Gastrocnemius medialis (tissue), 4 donors: ENCODE measurements around the gene DXO. TPM values are rescaled to one million over a fixed set of nuclear protein-coding genes. Genes with fewer than 3 reads are reported as not detected.

Source experiments
- ATAC-seq, 2 donors: fragments of 150-250 bp; one replicate each; pipeline ENCODE4 v1.9.1; 2016
- DNase-seq, 2 donors: peaks; one replicate each; pipeline ENCODE4 v3.0.0-alpha.2; 2019
- H3K27ac ChIP-seq, 4 donors: fragments of 200-600 bp; sonication (generic); 1 replicate in 1 of 4; 2 replicates in 3 of 4; pipeline ENCODE4 v1.5.1; 2016 to 2018; ENCODE audit warnings: mild to moderate bottlenecking in 2 of 4, moderate library complexity in 1 of 4
- H3K27me3 ChIP-seq, 3 donors: fragments of 200-600 bp; sonication (generic) in 2 of 3; 1 replicate in 1 of 3; 2 replicates in 2 of 3; pipeline versions ENCODE4 v1.5.1 to v1.6.0; 2016 to 2019; ENCODE audit warnings: mild to moderate bottlenecking in 1 of 3, moderate library complexity in 1 of 3
- H3K36me3 ChIP-seq, 2 donors: fragments of 200-600 bp; sonication (generic) in 1 of 2; one replicate each; pipeline ENCODE4 v1.5.1; 2017 to 2018
- H3K4me1 ChIP-seq, 2 donors: fragments of 200-600 bp; sonication (generic) in 1 of 2; one replicate each; pipeline ENCODE4 v1.5.1; 2016 to 2017; ENCODE audit warnings: mild to moderate bottlenecking in 2 of 2
- H3K4me3 ChIP-seq, 4 donors: fragments of 200-600 bp; sonication (generic) in 3 of 4; 1 replicate in 1 of 4; 2 replicates in 3 of 4; pipeline ENCODE4 v1.5.1; 2016 to 2019; ENCODE audit warnings: mild to moderate bottlenecking in 2 of 4
- H3K9me3 ChIP-seq, 3 donors: fragments of 200-600 bp; sonication (generic) in 2 of 3; 1 replicate in 1 of 3; 2 replicates in 2 of 3; pipeline ENCODE4 v1.5.1; 2016 to 2019
- CTCF ChIP-seq, 5 experiments: fragments of 450-650 bp in 3 of 5; fragments of 200-600 bp in 2 of 5; sonication (generic) in 2 of 5; IDR thresholded peaks in 4 of 5; conservative IDR thresholded peaks in 1 of 5; 1 replicate in 4 of 5; 2 replicates in 1 of 5; pipeline ENCODE4 v1.5.1; 2016 to 2019; ENCODE audit warnings: antibody characterized with exemption in 5 of 5, mild to moderate bottlenecking in 3 of 5, moderate library complexity in 3 of 5
- POLR2A ChIP-seq, 2 donors: fragments of 450-650 bp; IDR thresholded peaks; one replicate each; pipeline ENCODE4 v1.6.1; 2017; ENCODE audit warnings: antibody characterized with exemption in 2 of 2, mild to moderate bottlenecking in 2 of 2, moderate library complexity in 2 of 2
- in situ Hi-C, 4 donors: fragments of 200-750 bp; cut with MboI; loops; one replicate each; pipeline versions ENCODE4 v1.15.0 to v1.8.0; 2017; ENCODE audit warnings: low sequenced_read_pairs in 4 of 4
- intact Hi-C: fragments of 100-400 bp; cut with DNase I; formaldehyde crosslinking; loops from one replicate; pipeline ENCODE4 v1.15.1; 2023; ENCODE audit warnings: low total_unique reads
- total RNA-seq, 4 donors: library from RNA; depleted of rRNA; stranded (reverse); fragments of >200 nt; gene quantifications; one replicate each; pipeline versions ENCODE4 v1.1.0 to v1.2.3, GENCODE V29; 2016

The DXO gene
- total RNA-seq, 4 donors from 2014 or later, result 5.8 to 11.5 (median 8.5) TPM

- intact Hi-C loops (no loop called here), in situ Hi-C loops (loop anchor here (25.0 kb wide), 6 partner anchors 101 to 1001 kb away; partner anchors contain the start of genes AGER (in 1 of the 4), AGPAT1 (in 1 of the 4), APOM (in 1 of the 4) and ATF6B (in 1 of the 4))
- Histone ChIP-seq H3K27me3 (no peaks in the 10 kb centered on the region), H3K9me3 (no peaks in the 10 kb centered on the region), H3K4me1 (peaks cover 17 to 20% of the 10 kb centered on the region in 2 donors), H3K36me3 (peaks cover 0 to 74% of the 10 kb centered on the region in 2 donors), H3K27ac (no peak overlapping the region), H3K4me3 (no peak overlapping the region)
- no peak for ATAC-seq
- no peak for DNase-seq
- TF ChIP-seq POLR2A (IDR thresholded peaks at IDR 0.05) (no peak), CTCF (IDR thresholded peaks at IDR 0.05 in 4 of 5, conservative IDR thresholded peaks at IDR 0.05 in 1 of 5) (no peak)
Measured at GRCh38 chr6:31961616-31962015, 10.3 kb downstream of the DXO start.

GRCh38 chr6:31958741-31959739 is 12.9 kb downstream of the DXO start, which contains the start of the genes NELFE and SKIC2:
TSS of gene NELFE (minus strand) at chr6:31958971. CDS start at chr6:31958446, 525 bp downstream.
TSS of gene SKIC2 (plus strand) at chr6:31959175. CDS start at chr6:31959193, 18 bp downstream.
- DNase-seq, result peak; percentile 95 to 98
- peak within 1 kb of the TSS; percentile 82 to 94 (median 88) for H3K4me3 ChIP-seq
- in situ Hi-C loops (loop anchor here (10.0 to 25.0 kb wide), 8 partner anchors 54 to 1003 kb away; partner anchors contain the start of genes ZBTB12 (in 2 of the 4), AGER (in 1 of the 4), AGPAT1 (in 1 of the 4) and APOM (in 1 of the 4)), intact Hi-C loops (loop anchor here (1.0 to 10.0 kb wide), 7 partner anchors 13 to 1404 kb away; partner anchors contain the start of genes ATP6V1G2, DXO, GNL1 and LY6G5C)
- H3K27me3 ChIP-seq, result no peaks in the 10 kb centered on the region
- no peaks in the 10 kb centered on the region for H3K9me3 ChIP-seq
- H3K4me1 ChIP-seq, result peaks cover 17 to 20% of the 10 kb centered on the region in 2 donors
- H3K36me3 ChIP-seq, result peaks cover 0 to 74% of the 10 kb centered on the region in 2 donors
- ATAC-seq, result peak; percentile 98 to 99
- H3K27ac ChIP-seq, result peak within 1 kb of the TSS; percentile 82 to 89 (median 87)
- TF ChIP-seq POLR2A (IDR thresholded peaks at IDR 0.05) (peak; percentile 72 to 76), CTCF (IDR thresholded peaks at IDR 0.05 in 4 of 5, conservative IDR thresholded peaks at IDR 0.05 in 1 of 5) (no peak)

- H3K4me1 ChIP-seq, result peaks cover 17 to 20% of the 10 kb centered on the region in 2 donors
Measured at GRCh38 chr6:31958412-31958740, 13.6 kb downstream of the DXO start.

More at GRCh38 chr6:31958412-31958740, 13.6 kb downstream of the DXO start:
- intact Hi-C loops (loop anchor here (1.0 to 10.0 kb wide), 6 partner anchors 56 to 1404 kb away; partner anchors contain the start of genes ATP6V1G2, GNL1, LY6G5C and NFKBIL1), in situ Hi-C loops (loop anchor here (10.0 to 25.0 kb wide), 8 partner anchors 54 to 1004 kb away; partner anchors contain the start of genes ZBTB12 (in 2 of the 4), AGER (in 1 of the 4), AGPAT1 (in 1 of the 4) and APOM (in 1 of the 4))
- DNase-seq (no peak), ATAC-seq (peak in 1 of 2 donors; percentile 3)
- Histone ChIP-seq H3K27ac (peak overlapping the region; percentile 82 to 89 (median 87)), H3K9me3 (no peaks in the 10 kb centered on the region), H3K4me3 (peak overlapping the region; percentile 82 to 94 (median 88)), H3K27me3 (no peaks in the 10 kb centered on the region), H3K36me3 (peaks cover 0 to 74% of the 10 kb centered on the region in 2 donors)
- TF ChIP-seq CTCF (IDR thresholded peaks at IDR 0.05 in 4 of 5, conservative IDR thresholded peaks at IDR 0.05 in 1 of 5) (no peak), POLR2A (IDR thresholded peaks at IDR 0.05) (no peak)
